Measurements from ENCODE around the gene ADAMTS8.

The ADAMTS8 gene

GRCh38 chr11:130452176-130452575 lies 23.8 kb upstream of the ADAMTS8 start:
- Histone ChIP-seq H3K4me3 (ENCODE audit: low read length) (no peak overlapping the region), H3K36me3 (replicated peaks; ENCODE audit: insufficient read depth, low read length) (no peaks in the 10 kb centered on the region), H3K9me3 (replicated peaks; ENCODE audit: insufficient read depth, low read length) (no peaks in the 10 kb centered on the region), H2AFZ (ENCODE audit: low read length) (no peak overlapping the region), H4K20me1 (ENCODE audit: insufficient read depth, low read length) (no peaks in the 10 kb centered on the region), H3K79me2 (ENCODE audit: low read length) (peaks cover 7% of the 10 kb centered on the region; the same call in 1 of the 2 replicates), H3K27me3 (replicated peaks; ENCODE audit: insufficient read depth, low read length) (no peaks in the 10 kb centered on the region), H3K9me2 (replicated peaks; ENCODE audit: insufficient read depth, low read length) (no peaks in the 10 kb centered on the region), H3K9ac (ENCODE audit: low read length) (no peak overlapping the region), H3F3A (ENCODE audit: insufficient read depth, low read length) (peaks cover 7% of the 10 kb centered on the region; the same call in 1 of the 2 replicates), H3K4me1 (ENCODE audit: low read length) (no peaks in the 10 kb centered on the region), H3K27ac (ENCODE audit: low read length) (no peak overlapping the region), H3K4me2 (ENCODE audit: low read depth, low read length) (no peak overlapping the region)
- TF ChIP-seq EZH2phosphoT487 (IDR thresholded peaks at IDR 0.05; ENCODE audit: low read length) (no peak), EZH2 (optimal IDR thresholded peaks at IDR 0.05; ENCODE audit: low read depth, low read length) (no peak)
- TF ChIP-seq, protein P1, sequence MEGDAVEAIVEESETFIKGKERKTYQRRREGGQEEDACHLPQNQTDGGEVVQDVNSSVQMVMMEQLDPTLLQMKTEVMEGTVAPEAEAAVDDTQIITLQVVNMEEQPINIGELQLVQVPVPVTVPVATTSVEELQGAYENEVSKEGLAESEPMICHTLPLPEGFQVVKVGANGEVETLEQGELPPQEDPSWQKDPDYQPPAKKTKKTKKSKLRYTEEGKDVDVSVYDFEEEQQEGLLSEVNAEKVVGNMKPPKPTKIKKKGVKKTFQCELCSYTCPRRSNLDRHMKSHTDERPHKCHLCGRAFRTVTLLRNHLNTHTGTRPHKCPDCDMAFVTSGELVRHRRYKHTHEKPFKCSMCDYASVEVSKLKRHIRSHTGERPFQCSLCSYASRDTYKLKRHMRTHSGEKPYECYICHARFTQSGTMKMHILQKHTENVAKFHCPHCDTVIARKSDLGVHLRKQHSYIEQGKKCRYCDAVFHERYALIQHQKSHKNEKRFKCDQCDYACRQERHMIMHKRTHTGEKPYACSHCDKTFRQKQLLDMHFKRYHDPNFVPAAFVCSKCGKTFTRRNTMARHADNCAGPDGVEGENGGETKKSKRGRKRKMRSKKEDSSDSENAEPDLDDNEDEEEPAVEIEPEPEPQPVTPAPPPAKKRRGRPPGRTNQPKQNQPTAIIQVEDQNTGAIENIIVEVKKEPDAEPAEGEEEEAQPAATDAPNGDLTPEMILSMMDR (IDR thresholded peaks at IDR 0.05; ENCODE audit: low read length): no peak
- DNase-seq: no peak

GRCh38 chr11:130451231-130452019 lies 23.0 kb upstream of the ADAMTS8 start:
- no peak for DNase-seq
- Histone ChIP-seq H3K9me2 (replicated peaks; ENCODE audit: insufficient read depth, low read length) (no peaks in the 10 kb centered on the region), H3K36me3 (replicated peaks; ENCODE audit: insufficient read depth, low read length) (no peaks in the 10 kb centered on the region), H2AFZ (ENCODE audit: low read length) (no peak overlapping the region), H3K9me3 (replicated peaks; ENCODE audit: insufficient read depth, low read length) (no peaks in the 10 kb centered on the region), H3K79me2 (ENCODE audit: low read length) (peaks cover 7% of the 10 kb centered on the region; the same call in 1 of the 2 replicates), H3K9ac (ENCODE audit: low read length) (no peak overlapping the region), H3K4me1 (ENCODE audit: low read length) (no peaks in the 10 kb centered on the region), H3K4me2 (ENCODE audit: low read depth, low read length) (no peak overlapping the region), H3F3A (ENCODE audit: insufficient read depth, low read length) (peaks cover 7% of the 10 kb centered on the region; the same call in 1 of the 2 replicates), H4K20me1 (ENCODE audit: insufficient read depth, low read length) (no peaks in the 10 kb centered on the region), H3K4me3 (ENCODE audit: low read length) (no peak overlapping the region), H3K27me3 (replicated peaks; ENCODE audit: insufficient read depth, low read length) (no peaks in the 10 kb centered on the region), H3K27ac (ENCODE audit: low read length) (no peak overlapping the region)
- TF ChIP-seq, protein P1 (IDR thresholded peaks at IDR 0.05; ENCODE audit: low read length): no peak
- no peak for TF ChIP-seq EZH2phosphoT487 (IDR thresholded peaks at IDR 0.05; ENCODE audit: low read length)
- TF ChIP-seq EZH2 (optimal IDR thresholded peaks at IDR 0.05; ENCODE audit: low read depth, low read length): no peak

GRCh38 chr11:130449996-130450769 lies 21.8 kb upstream of the ADAMTS8 start:
- H2AFZ ChIP-seq (ENCODE audit: low read length): no peak overlapping the region
- H3K4me2 ChIP-seq (ENCODE audit: low read depth, low read length): no peak overlapping the region
- no peak for DNase-seq
- no peaks in the 10 kb centered on the region for H3K4me1 ChIP-seq (ENCODE audit: low read length)
- no peak overlapping the region for H3K4me3 ChIP-seq (ENCODE audit: low read length)
- no peak overlapping the region for H3K9ac ChIP-seq (ENCODE audit: low read length)
- H3K27me3 ChIP-seq (replicated peaks; ENCODE audit: insufficient read depth, low read length): no peaks in the 10 kb centered on the region
- TF ChIP-seq, protein P1 (IDR thresholded peaks at IDR 0.05; ENCODE audit: low read length): no peak
- TF ChIP-seq EZH2 (optimal IDR thresholded peaks at IDR 0.05; ENCODE audit: low read depth, low read length): no peak
- TF ChIP-seq EZH2phosphoT487 (IDR thresholded peaks at IDR 0.05; ENCODE audit: low read length): no peak
- H4K20me1 ChIP-seq (ENCODE audit: insufficient read depth, low read length): no peaks in the 10 kb centered on the region
- no peaks in the 10 kb centered on the region for H3K36me3 ChIP-seq (replicated peaks; ENCODE audit: insufficient read depth, low read length)
- H3K79me2 ChIP-seq (ENCODE audit: low read length): peaks cover 7% of the 10 kb centered on the region; the same call in 1 of the 2 replicates
- H3K9me2 ChIP-seq (replicated peaks; ENCODE audit: insufficient read depth, low read length): no peaks in the 10 kb centered on the region
- peaks cover 7% of the 10 kb centered on the region; the same call in 1 of the 2 replicates for H3F3A ChIP-seq (ENCODE audit: insufficient read depth, low read length)
- no peaks in the 10 kb centered on the region for H3K9me3 ChIP-seq (replicated peaks; ENCODE audit: insufficient read depth, low read length)
- no peak overlapping the region for H3K27ac ChIP-seq (ENCODE audit: low read length)

Measured in MM.1S (cell line).